ENCODE measurements around the gene PPP2R2B. TPM values are rescaled to one million over a fixed set of nuclear protein-coding genes. Genes with fewer than 3 reads are reported as not detected.

The PPP2R2B gene
- total RNA-seq, 1 experiment from 2014 or later: not detected

- Histone ChIP-seq H3K4me3 (ENCODE audit: low read depth, low read length, poor library complexity, severe bottlenecking) (no peak overlapping the region), H3K9me3 (ENCODE audit: low read depth, low read length, poor library complexity, severe bottlenecking) (no peaks in the 10 kb centered on the region), H3K4me1 (ENCODE audit: insufficient read depth, low read length, poor library complexity, severe bottlenecking) (no peaks in the 10 kb centered on the region), H3K27me3 (replicated peaks; ENCODE audit: insufficient read depth, low read depth, low read length, poor library complexity) (peaks cover 6% of the 10 kb centered on the region), H3K27ac (ENCODE audit: low read depth, low read length, poor library complexity, severe bottlenecking) (no peak overlapping the region), H3K36me3 (ENCODE audit: insufficient read depth, low read length, poor library complexity, severe bottlenecking) (no peaks in the 10 kb centered on the region)
- POLR2A ChIA-PET (ENCODE audit: low non-redundant PET): no interaction called here
- TF ChIP-seq CTCF (conservative IDR thresholded peaks at IDR 0.05; ENCODE audit: low read depth, low read length): no peak
- no TSS peak for BruUV-seq (replicated peaks)
- intact Hi-C loops (cut with micrococcal nuclease; ENCODE audit: unreplicated experiment): no loop called here
- DNase-seq (ENCODE audit: low spot score): no peak
- CTCF ChIA-PET: no interaction called here
Measured at GRCh38 chr5:146840016-146840415, 38.5 kb downstream of the PPP2R2B start.

DNA sequence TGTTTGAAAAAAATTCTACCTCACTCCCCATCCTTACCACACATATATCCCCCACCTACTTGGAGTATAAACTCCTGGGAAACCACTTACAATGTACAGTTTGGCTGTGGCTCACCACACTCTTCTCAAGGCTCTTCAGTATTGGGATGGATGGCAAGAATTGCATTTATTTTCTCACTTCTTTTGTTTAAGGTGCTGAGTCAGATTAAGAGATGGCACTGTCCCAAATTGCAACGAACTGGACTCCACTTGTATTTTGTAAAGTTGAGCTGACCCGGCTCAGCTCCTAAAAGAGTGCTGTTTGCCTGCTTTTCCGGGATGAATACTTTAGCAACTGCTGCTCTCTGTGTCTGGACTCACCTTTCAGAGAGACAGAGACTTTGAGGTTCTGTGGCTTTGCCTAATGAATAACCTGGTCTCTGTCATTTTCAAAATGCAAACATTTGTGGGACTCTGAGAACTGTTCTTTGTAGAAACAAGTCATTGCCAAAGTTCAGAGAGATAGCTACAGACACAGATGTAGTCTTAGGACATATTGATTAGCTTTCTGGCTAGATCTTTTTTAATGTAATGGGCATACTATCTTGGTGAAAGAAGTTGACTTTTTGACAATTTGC, 42.2 kb downstream of the PPP2R2B start:
- no TSS peak for BruUV-seq (replicated peaks)
- H3K36me3 ChIP-seq (ENCODE audit: insufficient read depth, low read length, poor library complexity, severe bottlenecking): no peaks in the 10 kb centered on the region
- intact Hi-C loops (cut with micrococcal nuclease; ENCODE audit: unreplicated experiment): no loop called here
- peaks cover 6% of the 10 kb centered on the region for H3K27me3 ChIP-seq (replicated peaks; ENCODE audit: insufficient read depth, low read depth, low read length, poor library complexity)
- no peaks in the 10 kb centered on the region for H3K9me3 ChIP-seq (ENCODE audit: low read depth, low read length, poor library complexity, severe bottlenecking)
- no peak for DNase-seq (ENCODE audit: low spot score)
- POLR2A ChIA-PET (ENCODE audit: low non-redundant PET): no interaction called here
- H3K4me1 ChIP-seq (ENCODE audit: insufficient read depth, low read length, poor library complexity, severe bottlenecking): no peaks in the 10 kb centered on the region
- TF ChIP-seq EZH2 (IDR thresholded peaks at IDR 0.05; ENCODE audit: borderline replicate concordance, low read depth, low read length, poor library complexity, severe bottlenecking) (no peak), CTCF (conservative IDR thresholded peaks at IDR 0.05; ENCODE audit: low read depth, low read length) (no peak)
- H3K4me3 ChIP-seq (ENCODE audit: low read depth, low read length, poor library complexity, severe bottlenecking): no peak overlapping the region
- CTCF ChIA-PET: no interaction called here
- no peak overlapping the region for H3K27ac ChIP-seq (ENCODE audit: low read depth, low read length, poor library complexity, severe bottlenecking)

GRCh38 chr5:146832985-146833732, 45.4 kb downstream of the PPP2R2B start:
- ChIA-PET CTCF (no interaction called here), POLR2A (ENCODE audit: low non-redundant PET) (no interaction called here)
- no TSS peak for BruUV-seq (replicated peaks)
- H3K4me1 ChIP-seq (ENCODE audit: insufficient read depth, low read length, poor library complexity, severe bottlenecking): no peaks in the 10 kb centered on the region
- no peaks in the 10 kb centered on the region for H3K9me3 ChIP-seq (ENCODE audit: low read depth, low read length, poor library complexity, severe bottlenecking)
- intact Hi-C loops (cut with micrococcal nuclease; ENCODE audit: unreplicated experiment): no loop called here
- no peak for DNase-seq (ENCODE audit: low spot score)
- peaks cover 18% of the 10 kb centered on the region for H3K27me3 ChIP-seq (replicated peaks; ENCODE audit: insufficient read depth, low read depth, low read length, poor library complexity)
- TF ChIP-seq EZH2 (IDR thresholded peaks at IDR 0.05; ENCODE audit: borderline replicate concordance, low read depth, low read length, poor library complexity, severe bottlenecking): no peak
- TF ChIP-seq CTCF (conservative IDR thresholded peaks at IDR 0.05; ENCODE audit: low read depth, low read length): no peak
- H3K36me3 ChIP-seq (ENCODE audit: insufficient read depth, low read length, poor library complexity, severe bottlenecking): no peaks in the 10 kb centered on the region
- no peak overlapping the region for H3K4me3 ChIP-seq (ENCODE audit: low read depth, low read length, poor library complexity, severe bottlenecking)
- no peak overlapping the region for H3K27ac ChIP-seq (ENCODE audit: low read depth, low read length, poor library complexity, severe bottlenecking)
